ENCODE results near the gene SMPD4.
"Not testable (repeated sequence)": the region's sequence is repeated elsewhere in the genome, so short reads cannot be mapped to it uniquely, and the experiment has no call there.

SMPD4 gene

GRCh38 chr2:130192451-130192850 lies 11.0 kb upstream of the SMPD4 start:
- DNase-seq (ENCODE audit: low read depth); H3K4me3 ChIP-seq (ENCODE audit: control insufficient read depth, low read depth, low read length): not testable (repeated sequence)

- not testable (repeated sequence) for H3K4me3 ChIP-seq (ENCODE audit: control insufficient read depth, low read depth, low read length); DNase-seq (ENCODE audit: low read depth)
Observed at GRCh38 chr2:130191319-130191718, 9.9 kb upstream of the SMPD4 start.

- no peak for TF ChIP-seq CTCF (conservative IDR thresholded peaks at IDR 0.05; ENCODE audit: control insufficient read depth, insufficient read depth, low read depth, low read length)
- H3K4me3 ChIP-seq (ENCODE audit: control insufficient read depth, low read depth, low read length) = no peak overlapping the region
- DNase-seq (ENCODE audit: low read depth) = no peak
Observed at GRCh38 chr2:130190237-130190636, 8.8 kb upstream of the SMPD4 start.

- not testable (repeated sequence) for DNase-seq (ENCODE audit: low read depth); H3K4me3 ChIP-seq (ENCODE audit: control insufficient read depth, low read depth, low read length)
Observed at GRCh38 chr2:130188958-130189357, 7.6 kb upstream of the SMPD4 start.

- H3K4me3 ChIP-seq (ENCODE audit: control insufficient read depth, low read depth, low read length); DNase-seq (ENCODE audit: low read depth): not testable (repeated sequence)
Observed at GRCh38 chr2:130187859-130188792, 6.7 kb upstream of the SMPD4 start.

- H3K4me3 ChIP-seq (ENCODE audit: control insufficient read depth, low read depth, low read length) = no peak overlapping the region
- TF ChIP-seq CTCF (conservative IDR thresholded peaks at IDR 0.05; ENCODE audit: control insufficient read depth, insufficient read depth, low read depth, low read length) = no peak
- DNase-seq (ENCODE audit: low read depth) = no peak
Observed at GRCh38 chr2:130187268-130187667, 5.9 kb upstream of the SMPD4 start.

GRCh38 chr2:130186391-130186790 lies 5.0 kb upstream of the SMPD4 start:
- H3K4me3 ChIP-seq (ENCODE audit: control insufficient read depth, low read depth, low read length) = no peak overlapping the region
- DNase-seq (ENCODE audit: low read depth) = no peak
- TF ChIP-seq CTCF (conservative IDR thresholded peaks at IDR 0.05; ENCODE audit: control insufficient read depth, insufficient read depth, low read depth, low read length) = no peak

GRCh38 chr2:130185896-130186295 lies 4.5 kb upstream of the SMPD4 start:
- H3K4me3 ChIP-seq (ENCODE audit: control insufficient read depth, low read depth, low read length) = no peak overlapping the region
- DNase-seq (ENCODE audit: low read depth) = no peak
- no peak for TF ChIP-seq CTCF (conservative IDR thresholded peaks at IDR 0.05; ENCODE audit: control insufficient read depth, insufficient read depth, low read depth, low read length)

GRCh38 chr2:130185436-130185835 lies 4.0 kb upstream of the SMPD4 start:
- no peak overlapping the region for H3K4me3 ChIP-seq (ENCODE audit: control insufficient read depth, low read depth, low read length)
- TF ChIP-seq CTCF (conservative IDR thresholded peaks at IDR 0.05; ENCODE audit: control insufficient read depth, insufficient read depth, low read depth, low read length) = no peak
- no peak for DNase-seq (ENCODE audit: low read depth)
